GM18498 (cell line): Measurements from ENCODE around the gene FOXP1.

Experiments used
- ATAC-seq: cut with Tn5 transposase; IDR thresholded peaks from one replicate; pipeline ENCODE4 v1.9.1; 2021; ENCODE audit warnings: mild to moderate bottlenecking, moderate library complexity; ENCODE audit not compliant: unreplicated experiment

FOXP1 gene

DNA sequence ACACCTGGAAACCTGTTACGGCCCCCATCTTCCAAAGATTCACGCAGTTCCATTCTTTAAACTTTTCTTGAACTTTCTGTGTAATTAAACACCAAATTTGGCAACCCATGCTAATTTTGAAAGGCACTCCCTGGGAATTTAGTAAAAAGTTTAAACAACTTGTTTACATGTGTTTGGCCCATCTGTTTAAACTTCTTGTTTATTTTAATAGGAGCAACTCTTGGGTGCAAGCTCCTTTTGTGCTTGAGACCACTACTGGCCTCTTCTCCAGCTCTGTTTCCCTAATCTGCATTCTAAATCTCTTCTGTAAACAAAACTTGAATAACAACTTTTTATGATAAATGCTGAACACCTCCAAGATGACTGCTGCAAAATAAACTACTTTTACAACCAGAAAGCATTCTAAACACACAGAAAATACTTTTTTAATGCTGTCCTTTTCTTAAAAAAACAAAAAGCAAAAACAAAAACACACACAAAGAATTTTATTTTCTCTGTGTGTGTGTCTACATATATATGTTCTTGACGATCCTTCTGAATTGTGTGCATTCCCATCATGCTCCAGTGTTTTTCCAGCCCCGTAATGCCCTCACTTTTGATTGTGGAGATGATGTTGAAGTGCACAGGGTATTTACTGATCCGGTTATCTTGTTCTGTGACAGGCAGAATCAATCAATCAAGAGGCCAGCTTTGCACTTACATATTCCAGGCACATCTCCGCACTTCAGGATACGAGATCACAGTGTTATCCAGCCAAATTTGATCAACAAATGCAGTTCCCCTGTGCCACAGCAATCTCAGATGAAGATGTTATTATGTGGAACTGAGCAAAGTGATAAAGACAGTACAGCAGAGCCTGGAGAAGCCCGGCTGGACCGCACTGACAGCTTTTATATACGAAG, 416.9 kb downstream of the FOXP1 start:
- ATAC-seq: no peak

DNA sequence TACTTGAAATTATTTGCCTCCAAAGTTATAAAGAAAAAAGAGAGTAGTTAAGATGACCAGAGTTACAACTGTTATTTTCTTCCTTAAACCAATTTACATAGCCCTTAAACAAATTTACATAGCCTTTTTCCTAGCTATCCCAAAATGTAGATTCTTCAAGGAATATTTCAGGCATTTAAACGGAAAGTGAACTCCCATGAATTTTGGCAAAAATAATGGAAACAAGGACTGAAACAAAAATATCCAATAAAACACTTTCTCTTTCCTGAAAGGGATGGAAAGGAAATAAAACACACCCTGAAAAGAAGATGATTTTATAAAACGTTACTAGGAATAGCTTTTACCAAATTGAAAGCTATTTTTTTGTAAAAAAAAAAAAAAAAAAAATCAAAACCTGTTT, 418.6 kb downstream of the FOXP1 start:
- no peak for ATAC-seq

DNA sequence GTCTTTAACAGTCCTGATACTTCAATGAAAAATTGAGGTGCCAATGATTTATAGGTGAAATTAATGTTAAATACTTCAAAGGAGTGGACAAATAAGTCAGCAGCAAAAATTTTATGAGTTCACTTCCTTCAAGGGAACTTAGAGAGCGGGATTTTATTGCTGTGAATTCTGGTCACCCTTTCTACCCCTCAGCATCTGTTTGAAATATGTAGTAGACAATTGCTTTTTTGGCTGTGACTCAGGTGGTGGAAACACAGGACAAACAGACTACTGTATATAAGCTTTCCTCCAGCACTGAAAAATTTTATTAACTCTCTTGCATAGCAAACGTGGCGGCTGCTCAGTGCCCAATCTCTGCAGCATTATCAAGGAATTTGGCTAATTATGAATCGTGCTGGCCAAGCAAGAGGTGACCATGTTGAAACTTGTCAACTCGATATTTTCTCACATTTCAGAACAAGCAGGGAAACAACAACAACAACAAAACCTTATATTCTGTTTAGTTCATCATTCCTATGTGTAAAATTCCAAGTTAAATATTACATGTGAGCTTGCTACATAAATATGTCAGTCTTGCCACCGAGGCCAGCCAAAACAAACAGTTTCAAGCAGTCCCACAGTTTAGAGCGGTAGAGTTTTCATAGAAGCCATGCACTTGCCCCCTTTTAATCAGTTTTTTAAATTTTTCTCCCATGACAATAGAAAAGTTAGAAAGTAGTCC, 420.2 kb downstream of the FOXP1 start:
- no peak for ATAC-seq

DNA sequence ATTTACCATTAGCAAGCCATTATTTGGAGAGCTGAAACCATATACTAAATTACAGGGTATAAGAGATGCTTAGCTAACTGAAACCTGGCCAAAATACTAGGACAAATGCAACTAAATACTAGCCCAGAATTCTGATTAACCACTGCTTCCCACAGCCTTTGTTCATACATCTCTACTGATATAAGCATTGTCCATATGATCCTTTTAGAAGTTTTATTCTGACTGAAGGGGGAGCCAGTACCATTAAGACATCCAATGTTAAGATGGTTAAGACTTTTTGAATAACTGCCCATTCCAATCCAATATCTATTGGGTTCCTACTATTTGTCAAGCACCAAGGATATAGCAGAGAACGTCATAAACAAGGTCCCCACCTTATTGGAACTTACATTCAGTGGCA, 421.3 kb downstream of the FOXP1 start:
- ATAC-seq: no peak

DNA sequence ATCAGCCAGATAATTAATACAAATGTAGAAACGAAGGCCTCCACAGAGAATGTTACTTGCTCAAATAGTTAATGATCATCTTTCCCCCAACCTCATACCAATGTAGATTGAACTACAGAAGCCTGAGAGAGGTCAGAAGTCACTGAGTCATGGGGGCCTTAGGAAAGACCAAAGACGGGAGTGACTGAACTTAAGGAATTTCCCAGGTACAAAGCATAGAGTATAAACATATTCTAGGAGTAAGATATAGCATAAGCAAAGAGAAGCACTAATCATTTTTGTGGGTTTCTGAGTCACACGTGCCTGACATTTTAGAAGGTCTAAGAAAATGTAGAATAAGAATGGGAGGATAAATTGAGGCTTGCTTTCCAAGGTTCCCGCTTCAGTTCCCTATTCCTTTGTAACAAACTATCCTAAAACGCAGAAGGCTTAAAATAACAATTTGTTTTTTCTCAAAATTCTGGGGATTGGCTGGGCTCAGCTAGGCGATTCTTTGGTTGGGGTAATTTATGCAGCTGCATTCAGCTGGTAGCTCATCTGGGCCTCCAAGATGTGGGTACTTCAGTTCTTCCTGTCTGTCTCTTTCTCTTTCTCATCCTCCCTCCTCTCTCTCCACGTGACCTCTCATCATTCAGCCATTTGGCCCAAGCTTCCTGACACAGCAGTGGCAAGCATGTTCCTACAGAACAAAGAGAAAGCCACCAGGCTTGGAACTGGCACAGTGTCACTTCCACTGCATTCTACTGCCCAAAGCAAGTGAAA, 422.6 kb downstream of the FOXP1 start:
- no peak for ATAC-seq

DNA sequence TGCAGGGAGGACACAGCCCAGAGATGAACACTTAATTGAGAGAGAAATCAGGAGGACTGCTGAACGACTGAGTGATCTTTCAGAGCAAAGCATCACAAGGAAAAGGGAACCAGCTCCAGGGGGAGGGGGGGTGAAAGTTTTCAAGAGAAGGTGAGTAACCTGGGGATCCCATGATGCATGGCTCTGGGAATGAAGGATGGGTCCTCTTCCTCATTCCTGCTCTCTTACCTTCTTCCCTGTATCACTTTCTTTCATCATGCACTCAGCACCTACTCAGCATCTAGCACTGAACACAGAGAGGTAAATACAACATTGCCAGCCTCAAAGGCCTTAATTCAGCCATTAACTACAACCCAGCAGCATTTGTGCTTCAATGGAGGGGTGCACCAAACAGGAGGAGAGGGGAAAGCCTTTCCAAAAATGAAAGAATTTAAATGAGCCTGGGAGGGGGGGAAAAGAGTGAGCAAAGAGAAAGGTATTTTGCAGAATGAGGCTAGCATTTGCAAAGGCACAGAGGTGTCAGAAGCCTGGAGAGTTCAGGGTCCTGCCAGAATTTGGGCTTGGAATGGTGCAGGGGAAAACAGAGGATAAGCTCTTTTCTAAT, 427.4 kb downstream of the FOXP1 start:
- ATAC-seq: no peak

DNA sequence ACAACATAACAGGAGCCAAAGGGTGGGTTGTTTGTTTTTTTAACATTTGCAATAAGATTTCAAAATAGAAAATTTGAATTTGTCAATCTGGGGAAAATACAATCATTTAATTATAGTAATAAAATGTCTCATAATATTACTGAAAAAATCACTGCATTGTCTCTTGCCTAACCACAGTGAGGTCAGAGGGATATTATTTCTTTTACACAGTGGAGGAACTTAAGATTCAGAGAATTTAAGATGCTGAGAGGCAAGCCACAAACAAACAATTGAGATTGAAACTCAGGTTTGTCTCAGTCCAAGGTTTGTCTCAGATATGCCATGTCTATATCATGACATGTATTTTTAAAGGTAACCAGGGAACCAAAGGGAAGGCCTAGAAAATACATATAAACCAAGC, 428.7 kb downstream of the FOXP1 start:
- no peak for ATAC-seq

DNA sequence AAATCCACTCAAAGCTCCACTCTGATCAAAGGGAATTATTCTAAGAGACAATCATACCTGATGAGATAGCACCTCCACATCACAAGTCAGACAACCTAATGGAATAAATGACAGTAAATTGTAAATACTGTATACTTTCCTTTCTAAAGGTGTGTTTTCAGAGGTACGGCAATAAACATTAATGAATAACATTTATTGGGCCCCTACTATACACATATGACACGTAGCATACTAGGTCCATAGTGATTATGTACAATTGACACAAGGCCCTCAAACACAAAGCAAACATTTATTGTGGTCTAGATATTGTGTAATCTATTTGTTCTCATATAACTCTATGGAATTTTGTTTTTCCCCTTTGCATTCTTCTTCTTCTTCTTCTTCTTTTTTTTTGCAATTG, 429.8 kb downstream of the FOXP1 start:
- ATAC-seq: no peak

DNA sequence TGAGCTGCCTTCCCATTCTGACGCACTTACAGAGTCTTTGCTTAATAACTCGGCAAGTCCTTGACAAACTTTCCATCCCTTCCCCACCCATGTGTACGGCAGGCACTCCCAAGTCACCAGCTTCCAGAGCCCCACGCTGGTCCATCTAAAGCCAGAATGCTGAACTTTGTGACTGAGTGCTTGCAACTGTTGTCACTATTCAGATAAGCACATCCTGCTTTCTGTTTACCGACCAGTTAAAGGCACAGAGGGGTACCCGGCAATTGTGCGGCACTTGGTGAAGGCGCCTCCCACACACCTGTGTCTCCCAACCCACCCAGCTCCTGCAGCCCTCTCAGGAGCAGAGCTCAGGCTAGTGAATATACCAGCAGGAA, 430.6 kb downstream of the FOXP1 start:
- ATAC-seq: no peak

DNA sequence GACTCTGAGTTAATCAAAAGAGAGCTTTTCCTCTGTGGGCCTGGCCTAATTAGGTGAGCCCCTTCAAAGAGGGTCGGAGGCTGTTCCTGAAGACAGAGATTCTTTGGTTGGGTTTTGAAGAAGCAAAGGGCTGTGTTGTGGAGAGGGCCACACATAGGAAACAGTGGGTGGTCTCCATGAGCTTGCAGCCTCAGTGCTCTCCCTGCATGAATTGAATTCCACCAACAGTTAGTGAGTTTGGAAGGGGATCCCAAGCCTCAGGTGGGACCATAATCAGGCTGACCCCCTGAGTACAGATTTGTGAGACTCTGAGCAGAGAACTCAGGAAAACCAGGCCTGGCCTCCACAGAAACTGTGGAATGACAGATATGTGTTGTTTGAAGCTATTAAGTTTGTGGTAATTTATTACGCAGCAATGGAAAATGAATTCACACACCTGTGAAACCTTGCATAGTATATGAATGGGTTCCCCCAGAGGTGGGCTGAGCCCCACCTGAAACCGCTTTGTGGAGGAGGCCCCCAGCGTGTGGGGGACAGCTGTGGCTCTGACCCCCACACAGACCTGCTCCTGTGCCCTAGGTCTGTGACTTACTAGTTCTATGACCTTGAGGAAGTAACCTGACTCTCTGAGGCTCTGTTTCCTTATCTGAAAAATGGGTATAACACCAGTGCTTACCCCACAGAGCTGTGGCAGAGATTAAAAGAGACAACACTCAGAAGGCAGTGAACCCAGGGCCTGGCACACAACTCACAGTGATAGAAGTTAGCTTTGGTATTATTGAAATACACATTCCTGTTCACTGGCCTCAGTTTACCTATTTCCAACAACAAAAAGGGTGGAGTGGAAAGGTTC, 431.3 kb downstream of the FOXP1 start:
- no peak for ATAC-seq

DNA sequence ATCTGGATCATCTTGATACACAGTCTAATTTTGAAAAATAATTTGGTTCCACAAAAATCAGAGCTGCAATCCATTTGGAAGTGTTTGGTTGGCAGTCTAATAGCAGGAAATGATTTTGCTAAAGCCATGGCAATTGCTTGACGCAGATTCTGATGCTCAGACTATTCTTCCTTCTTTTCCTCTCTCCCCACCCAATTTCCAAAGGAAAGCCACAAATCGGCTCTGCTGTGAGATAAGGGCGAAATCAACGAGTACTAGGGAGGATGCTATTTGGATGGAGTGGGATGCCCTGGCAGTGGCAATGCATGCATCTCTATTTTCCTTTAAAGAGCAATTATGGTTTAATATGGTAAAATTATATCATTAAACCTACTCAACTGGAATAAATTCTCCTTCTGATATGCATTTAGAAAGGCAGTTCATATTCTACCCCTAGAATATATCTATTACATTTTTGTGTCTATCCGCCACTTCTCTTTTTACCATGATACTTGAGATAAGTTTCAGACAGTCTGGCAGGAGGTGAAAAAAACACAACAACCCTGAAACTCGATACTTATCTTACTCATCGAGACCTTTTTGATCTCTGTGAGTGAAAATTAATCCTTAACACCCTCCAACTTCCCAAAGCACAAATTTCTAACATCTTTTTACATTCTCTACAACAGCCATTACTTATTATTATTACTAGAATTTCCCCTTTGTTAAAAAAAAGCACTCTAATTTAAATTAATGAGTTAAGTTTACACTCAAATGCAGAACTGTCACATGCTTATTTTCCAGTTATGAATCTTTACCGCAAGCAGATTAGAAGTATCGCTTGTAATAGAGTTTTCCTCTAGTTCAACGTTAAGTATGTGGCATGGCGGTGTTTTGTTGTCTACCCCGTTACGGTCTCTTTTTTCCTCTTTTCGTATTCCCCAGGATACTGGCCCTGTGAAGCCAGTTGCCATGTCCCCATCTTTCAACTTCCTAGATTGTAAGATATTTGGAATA, 433.3 kb downstream of the FOXP1 start:
- no peak for ATAC-seq

DNA sequence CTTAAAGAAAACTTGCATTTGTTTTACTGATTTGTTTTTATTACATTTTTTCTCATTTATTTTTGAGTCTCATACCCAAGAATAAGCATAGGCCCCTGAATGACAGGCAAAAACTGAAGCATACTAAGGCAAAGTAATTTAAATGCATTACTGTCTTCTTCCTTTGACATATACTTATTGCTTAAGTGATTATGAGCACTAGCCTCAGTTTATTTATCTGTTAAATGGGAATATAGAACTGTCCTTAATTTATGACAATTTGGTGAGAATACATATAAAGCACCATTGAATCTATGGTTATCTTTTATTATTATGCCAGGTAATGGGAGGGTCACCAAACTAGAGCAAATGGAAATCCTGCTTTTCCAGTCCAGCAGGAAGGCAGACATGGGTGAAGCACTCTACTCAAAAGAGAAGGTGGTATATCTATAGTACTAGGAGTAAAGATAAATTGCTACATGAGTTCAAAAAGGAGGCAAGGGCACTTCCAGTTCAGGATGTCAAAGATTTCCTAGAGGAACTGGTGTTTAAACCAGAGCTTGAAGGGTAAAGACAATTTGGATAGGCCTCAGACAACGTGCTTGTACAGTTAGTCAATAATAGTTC, 435.0 kb downstream of the FOXP1 start:
- ATAC-seq: no peak

DNA sequence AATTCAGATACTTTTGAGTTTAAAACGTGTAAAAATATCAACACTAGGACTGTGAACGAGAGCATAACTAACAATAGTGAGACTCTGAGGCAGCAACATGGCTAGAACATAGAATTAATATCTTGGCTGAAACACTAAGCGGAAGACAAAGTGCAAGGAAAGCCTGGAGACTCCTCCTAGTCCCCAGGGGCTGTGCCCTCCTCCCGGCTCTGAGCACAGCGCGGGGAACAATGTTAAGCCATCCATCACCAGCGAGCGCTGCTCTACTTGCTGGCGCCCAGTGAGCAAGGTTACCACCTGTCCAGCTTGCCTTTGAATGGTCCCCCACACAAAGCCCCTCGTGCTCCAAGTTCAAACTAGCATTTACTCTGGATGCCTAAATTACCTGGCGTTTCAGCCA, 436.9 kb downstream of the FOXP1 start:
- ATAC-seq: no peak

DNA sequence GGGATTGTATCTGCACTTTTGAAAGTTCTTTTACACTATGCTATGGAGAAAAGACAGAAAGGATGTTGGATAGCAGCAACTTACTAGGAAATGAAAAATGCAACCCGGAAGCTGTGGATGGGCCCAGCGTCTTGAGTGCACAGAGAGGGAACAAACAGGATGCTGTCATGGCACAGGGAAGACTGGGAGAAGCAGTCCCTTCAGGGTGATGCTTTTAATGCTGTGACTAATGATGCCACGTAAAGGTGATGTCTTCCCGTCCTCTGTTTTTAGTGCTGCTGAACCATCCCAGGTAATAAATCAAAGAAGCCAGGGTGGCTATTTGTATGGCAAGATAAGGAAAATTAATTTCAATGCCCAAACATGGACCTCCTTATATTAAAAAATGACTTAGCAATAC, 437.6 kb downstream of the FOXP1 start:
- no peak for ATAC-seq

DNA sequence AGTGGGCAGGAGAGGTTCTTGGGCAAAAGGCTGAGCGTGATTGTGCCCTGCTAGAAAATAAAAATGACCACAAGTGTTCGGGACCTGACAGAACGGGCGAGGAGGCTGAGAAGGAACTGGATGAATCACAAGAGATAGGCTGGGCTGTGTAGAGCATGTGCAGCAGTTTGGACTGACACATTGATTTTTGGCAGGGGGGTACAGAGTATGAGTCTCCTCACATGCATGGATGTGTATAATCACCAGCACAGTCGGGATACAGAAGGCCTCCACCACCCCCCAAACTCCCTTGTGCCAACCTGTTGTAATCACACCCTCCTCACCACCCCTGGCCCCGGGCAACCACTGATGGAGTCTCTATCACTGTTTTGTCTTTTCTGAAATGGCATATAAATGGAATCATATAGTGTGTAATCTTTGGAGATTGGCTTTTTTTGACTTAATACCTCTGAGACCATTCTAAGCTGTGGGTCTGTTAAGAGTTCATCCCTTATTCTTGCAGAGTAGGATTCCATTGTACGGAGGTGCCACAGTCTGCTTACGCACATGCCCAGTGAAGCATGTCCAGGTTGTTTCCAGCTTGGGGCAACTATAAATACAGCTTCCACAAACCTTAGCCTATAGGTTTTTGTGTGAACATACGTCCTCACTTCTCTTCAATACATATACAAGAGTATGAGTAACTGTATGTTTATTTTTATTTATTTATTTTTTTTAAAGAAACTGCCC, 438.8 kb downstream of the FOXP1 start:
- no peak for ATAC-seq

DNA sequence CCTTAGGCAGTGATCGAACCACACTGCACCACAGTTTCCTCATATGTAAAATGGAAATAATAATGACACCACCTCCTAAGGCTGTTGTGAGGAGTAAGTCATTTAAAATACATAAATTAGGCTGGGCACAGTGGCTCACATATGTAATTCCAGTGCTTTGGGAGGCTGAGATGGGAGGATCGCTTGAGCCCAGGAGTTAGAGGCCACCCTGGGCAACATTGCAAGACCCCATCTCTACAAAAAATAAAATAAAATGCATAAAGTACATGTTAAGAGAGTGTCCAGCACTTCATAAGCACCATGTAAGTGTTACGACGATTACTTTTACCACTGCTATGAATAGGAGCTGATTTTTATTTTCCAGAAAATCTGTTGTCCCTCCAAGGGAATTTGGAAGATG, 440.0 kb downstream of the FOXP1 start:
- no peak for ATAC-seq

DNA sequence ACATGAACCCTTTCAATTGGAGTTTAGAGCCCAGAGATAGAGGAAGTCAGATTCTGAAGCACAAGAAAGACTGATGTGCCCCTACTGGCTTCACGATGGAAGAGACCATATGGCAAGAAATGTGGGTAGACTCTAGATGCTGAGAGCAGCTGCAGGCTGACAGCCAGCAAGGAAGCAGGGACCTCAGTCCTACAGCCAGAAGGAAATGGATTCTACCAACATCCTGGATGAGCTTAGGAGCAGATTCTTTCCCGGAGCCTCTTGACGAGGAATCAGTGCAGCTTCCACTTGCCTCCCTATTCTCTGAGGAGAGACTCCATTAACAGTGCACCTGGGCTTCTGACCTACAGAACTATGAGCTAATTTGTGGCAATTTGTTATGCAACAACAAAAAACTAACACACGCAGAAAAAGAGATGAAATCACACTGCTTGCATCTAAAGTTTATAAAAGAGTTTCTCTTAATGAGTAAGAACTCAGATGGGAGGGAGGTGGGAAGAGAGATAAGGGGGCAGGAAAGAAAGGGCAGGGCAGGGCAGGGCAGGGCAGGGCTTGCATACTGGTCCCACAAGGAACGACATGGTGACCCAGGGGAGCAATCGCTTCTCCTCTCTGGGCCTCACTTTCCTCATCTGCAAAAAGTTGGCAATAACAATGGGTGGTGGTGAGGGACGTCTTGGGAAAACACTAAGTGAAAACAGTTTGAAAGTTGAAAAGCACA, 440.9 kb downstream of the FOXP1 start:
- no peak for ATAC-seq
